ENCODE data around the gene HTRA1. TPM values are rescaled to one million over a fixed set of nuclear protein-coding genes. Genes with fewer than 3 reads are reported as not detected.

Gene HTRA1
- total RNA-seq, 4 donors from 2014 or later: 6.3 to 62.2 (median 25.8) TPM

DNA sequence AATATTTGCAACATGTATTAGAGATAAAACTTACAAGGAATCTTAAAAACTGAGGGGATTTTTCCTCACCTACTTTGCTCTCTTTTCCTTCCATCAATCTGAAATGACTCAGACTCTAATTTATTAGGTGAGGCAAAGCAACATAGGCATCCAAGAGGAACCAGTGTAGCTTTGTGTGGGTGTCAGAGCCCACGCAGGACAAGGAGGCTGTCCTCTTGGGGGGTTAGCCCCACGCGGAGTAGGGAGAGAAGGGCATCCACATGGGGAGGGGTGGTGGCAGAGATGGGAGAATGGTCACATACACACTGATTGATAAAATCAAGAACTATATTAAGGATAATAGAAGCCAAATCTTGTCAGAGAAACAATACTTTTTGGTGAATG, 40.7 kb upstream of the HTRA1 start:
- H3K4me3 ChIP-seq: no peak overlapping the region
- peak overlapping the region in 1 of 4 donors; percentile 42 for H3K27ac ChIP-seq
- H3K4me1 ChIP-seq: peaks cover 0 to 23% (median 4%) of the 10 kb centered on the region in 3 donors
- 46 to 66% methylated on average over 3 of the region's 3 CpGs for WGBS, 2 donors
- DNase-seq: no peak
- TF ChIP-seq CTCF (IDR thresholded peaks at IDR 0.05) (no peak), POLR2A (IDR thresholded peaks at IDR 0.05) (no peak)
- peaks cover 0 to 95% (median 0%) of the 10 kb centered on the region in 3 donors for H3K36me3 ChIP-seq
- no peaks in the 10 kb centered on the region for H3K27me3 ChIP-seq
- intact Hi-C loops (cut with DNase I): no loop called here
- no peaks in the 10 kb centered on the region for H3K9me3 ChIP-seq

DNA sequence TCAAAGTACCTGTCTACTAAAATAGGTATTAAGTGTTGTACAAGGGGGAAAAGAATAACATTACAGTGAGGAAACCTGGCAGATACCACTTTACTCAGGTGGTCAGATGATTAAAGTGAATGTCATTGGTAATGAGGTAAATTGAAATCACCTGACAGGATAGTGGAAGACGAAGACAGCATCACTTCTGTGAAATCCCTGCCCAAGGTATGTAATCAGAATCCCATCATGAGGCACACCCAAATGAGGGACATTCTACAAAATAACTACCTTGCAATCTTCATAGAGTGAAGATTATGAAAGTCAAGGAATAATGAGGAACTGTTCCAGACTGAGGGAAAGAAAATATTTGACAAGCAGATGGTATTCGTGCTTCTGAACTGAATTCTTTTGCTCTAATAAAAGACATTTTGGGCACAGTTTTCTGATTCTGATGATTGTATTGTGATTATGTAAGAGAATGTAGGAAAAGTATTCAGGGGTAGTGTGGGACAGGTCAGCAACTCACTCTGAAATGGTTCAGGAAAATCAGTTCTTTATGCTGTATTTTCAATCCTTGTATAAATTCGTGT, 40.2 kb upstream of the HTRA1 start:
- Histone ChIP-seq H3K27ac (peak overlapping the region in 1 of 4 donors; percentile 19), H3K27me3 (no peaks in the 10 kb centered on the region), H3K36me3 (peaks cover 0 to 95% (median 0%) of the 10 kb centered on the region in 3 donors), H3K4me1 (peaks cover 0 to 23% (median 4%) of the 10 kb centered on the region in 3 donors), H3K4me3 (no peak overlapping the region), H3K9me3 (no peaks in the 10 kb centered on the region)
- intact Hi-C loops (cut with DNase I): no loop called here
- TF ChIP-seq POLR2A (IDR thresholded peaks at IDR 0.05) (no peak), CTCF (IDR thresholded peaks at IDR 0.05) (no peak)
- WGBS, 2 donors: 59 to 66% methylated on average over 3 of the region's 3 CpGs
- no peak for DNase-seq

DNA sequence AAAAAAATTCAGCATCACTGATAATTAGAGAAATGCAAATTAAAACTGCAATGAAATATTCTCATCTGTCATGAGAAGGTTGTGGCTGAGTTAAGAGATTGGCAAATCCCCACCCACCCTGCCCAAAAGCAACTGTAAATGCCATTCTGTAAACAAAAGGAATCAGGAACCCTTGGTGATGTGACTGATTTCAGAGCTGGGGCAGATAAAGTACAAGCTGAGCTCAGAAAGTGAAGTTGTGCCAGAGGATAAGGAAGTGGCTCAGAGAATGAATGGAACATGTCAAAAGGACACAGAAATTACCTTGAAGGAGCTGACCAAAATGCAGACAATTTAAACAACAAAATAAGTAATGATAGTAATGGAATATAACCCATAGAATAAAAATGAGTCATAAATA, 39.6 kb upstream of the HTRA1 start:
- DNase-seq: no peak
- intact Hi-C loops (cut with DNase I): no loop called here
- H3K27ac ChIP-seq: peak overlapping the region in 1 of 4 donors; percentile 19

DNA sequence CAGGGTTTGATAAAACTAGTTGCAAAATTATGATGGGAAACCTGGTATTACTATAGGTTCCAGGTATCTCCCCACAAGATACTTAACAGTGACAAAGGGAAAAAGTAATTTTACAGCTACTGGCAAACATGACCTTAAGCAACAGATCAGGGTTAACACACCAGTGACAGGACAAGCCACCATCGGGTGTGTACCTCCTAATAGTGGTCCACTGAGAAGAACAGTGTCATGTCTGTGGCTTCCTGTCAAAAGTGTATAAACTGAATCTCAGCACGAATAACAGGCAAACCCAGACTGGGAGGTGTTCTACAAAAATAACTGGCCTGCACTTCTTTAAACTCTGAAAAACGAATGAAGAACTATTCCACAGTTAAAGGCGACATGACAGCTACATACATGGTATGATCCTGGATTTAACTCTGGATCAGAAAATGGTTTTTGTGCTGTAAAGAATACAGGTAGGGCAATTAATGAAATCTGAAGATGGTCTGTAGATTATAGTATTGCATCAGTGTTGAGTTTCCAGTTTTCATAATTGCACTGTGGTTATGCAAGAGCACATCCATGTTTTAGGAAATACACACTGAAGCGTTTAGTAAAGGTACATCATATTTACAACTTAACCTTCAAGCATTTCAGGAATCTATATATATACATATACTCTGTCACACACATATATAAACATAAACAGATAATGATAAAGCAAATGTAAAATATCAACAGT, 38.9 kb upstream of the HTRA1 start:
- TF ChIP-seq CTCF (IDR thresholded peaks at IDR 0.05) (no peak), POLR2A (IDR thresholded peaks at IDR 0.05) (no peak)
- H3K27ac ChIP-seq: no peak overlapping the region
- intact Hi-C loops (cut with DNase I): no loop called here
- peaks cover 0 to 23% (median 4%) of the 10 kb centered on the region in 3 donors for H3K4me1 ChIP-seq
- no peaks in the 10 kb centered on the region for H3K9me3 ChIP-seq
- H3K36me3 ChIP-seq: peaks cover 0 to 95% (median 0%) of the 10 kb centered on the region in 3 donors
- H3K4me3 ChIP-seq: no peak overlapping the region
- H3K27me3 ChIP-seq: no peaks in the 10 kb centered on the region
- DNase-seq: no peak
- 68 to 76% methylated on average over 5 of the region's 5 CpGs for WGBS, 2 donors

More for the DNA sequence above, 39.6 kb upstream of the HTRA1 start:
- TF ChIP-seq CTCF (IDR thresholded peaks at IDR 0.05) (no peak), POLR2A (IDR thresholded peaks at IDR 0.05) (no peak)
- H3K27me3 ChIP-seq: no peaks in the 10 kb centered on the region
- peaks cover 0 to 95% (median 0%) of the 10 kb centered on the region in 3 donors for H3K36me3 ChIP-seq
- no peaks in the 10 kb centered on the region for H3K9me3 ChIP-seq
- H3K4me1 ChIP-seq: peaks cover 0 to 23% (median 4%) of the 10 kb centered on the region in 3 donors
- no peak overlapping the region for H3K4me3 ChIP-seq

DNA sequence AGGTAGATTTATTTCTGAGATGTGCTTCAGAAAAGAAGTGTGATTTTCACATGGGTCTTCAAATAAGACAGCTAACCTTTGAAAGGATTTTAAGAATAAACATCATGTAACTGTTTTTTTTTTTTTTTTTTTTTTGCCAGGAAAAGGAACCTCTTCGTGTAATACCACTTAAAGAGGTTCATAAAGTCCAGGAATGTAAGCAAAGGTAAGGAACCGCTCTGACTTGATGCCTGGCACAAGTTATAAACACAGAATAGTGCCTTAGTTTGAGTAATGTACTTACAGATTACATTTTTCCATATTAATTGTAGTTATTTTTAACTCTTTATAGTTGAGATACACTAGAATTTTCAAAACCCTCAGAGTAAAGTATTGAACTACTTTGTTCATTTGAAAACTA, 37.3 kb upstream of the HTRA1 start:
- Histone ChIP-seq H3K4me1 (peaks cover 0 to 17% (median 4%) of the 10 kb centered on the region in 3 donors), H3K4me3 (no peak overlapping the region), H3K36me3 (peaks cover 0 to 92% (median 0%) of the 10 kb centered on the region in 3 donors), H3K27ac (no peak overlapping the region), H3K9me3 (no peaks in the 10 kb centered on the region), H3K27me3 (no peaks in the 10 kb centered on the region)
- DNase-seq: no peak
- intact Hi-C loops (cut with DNase I): no loop called here
- no peak for TF ChIP-seq POLR2A (IDR thresholded peaks at IDR 0.05)
- TF ChIP-seq CTCF (IDR thresholded peaks at IDR 0.05): no peak
- 68 to 86% methylated on average over 2 of the region's 2 CpGs for WGBS, 2 donors

Measured in esophagus squamous epithelium (tissue), 5 donors.